HepG2 (cell line): Measurements from ENCODE around the gene ETS2. TPM values are rescaled to one million over a fixed set of nuclear protein-coding genes. Genes with fewer than 3 reads are reported as not detected.
A peak's percentile ranks its signal among the peaks of the same experiment; 100 is the strongest.

Experiments
- AHR ChIP-seq: IDR thresholded peaks from 2 replicates; pipeline ENCODE4 v1.6.1; 2018; ENCODE audit warnings: missing genetic modification reagents, missing compliant biosample characterization
- CBX5 ChIP-seq: sonication (generic); formaldehyde crosslinking; IDR thresholded peaks from 2 replicates; pipeline ENCODE4 v1.4.0; 2020; ENCODE audit warnings: missing genetic modification reagents, borderline replicate concordance
- CERS6 ChIP-seq: sonication (generic); formaldehyde crosslinking; IDR thresholded peaks from 2 replicates; pipeline ENCODE4 v1.5.0; 2020; ENCODE audit warnings: missing genetic modification reagents
- DNMT1 ChIP-seq: sonication (generic); formaldehyde crosslinking; IDR thresholded peaks from 2 replicates; pipeline ENCODE4 v1.5.1; 2020; ENCODE audit warnings: mild to moderate bottlenecking, missing genetic modification reagents
- ETV5 ChIP-seq: IDR thresholded peaks from 2 replicates; pipeline ENCODE4 v1.6.1; 2018; ENCODE audit warnings: missing biosample characterization, missing genetic modification reagents, inconsistent platforms, borderline replicate concordance
- FOSL2 ChIP-seq: sonication (generic); formaldehyde crosslinking; IDR thresholded peaks from 2 replicates; pipeline ENCODE4 v1.4.0; 2020; ENCODE audit warnings: missing genetic modification reagents
- HDAC6 ChIP-seq: fragments of 200-600 bp; sonication (generic); IDR thresholded peaks from 2 replicates; pipeline ENCODE4 v1.7.0; 2017; ENCODE audit warnings: mild to moderate bottlenecking, antibody characterized with exemption, low read length, low read depth
- KAT7 ChIP-seq: IDR thresholded peaks from 2 replicates; pipeline ENCODE4 v1.6.1; 2018; ENCODE audit warnings: borderline replicate concordance, missing compliant biosample characterization
- NR2F6 ChIP-seq, 2 experiments: IDR thresholded peaks; 2 replicates each; pipeline ENCODE4 v1.6.1; 2016; ENCODE audit warnings: antibody characterized with exemption in 1 of 2, mild to moderate bottlenecking in 1 of 2
- PPARG ChIP-seq: conservative IDR thresholded peaks from 2 replicates; pipeline ENCODE4 v1.6.1; 2016; ENCODE audit warnings: missing biosample characterization, missing genetic modification reagents
- RARA ChIP-seq: IDR thresholded peaks from 2 replicates; pipeline ENCODE4 v1.6.1; 2016; ENCODE audit warnings: missing genetic modification reagents, missing compliant biosample characterization
- STAT5B ChIP-seq: sonication (generic); formaldehyde crosslinking; IDR thresholded peaks from 2 replicates; pipeline ENCODE4 v1.4.0; 2020; ENCODE audit warnings: missing genetic modification reagents
- TBX3 ChIP-seq: fragments of 450-650 bp; IDR thresholded peaks from 2 replicates; pipeline ENCODE4 v1.6.1; 2017; ENCODE audit warnings: antibody characterized with exemption, mild to moderate bottlenecking, inconsistent platforms, borderline replicate concordance
- TGIF2 ChIP-seq: IDR thresholded peaks from 2 replicates; pipeline ENCODE4 v1.6.1; 2016; ENCODE audit warnings: control low read depth, missing compliant biosample characterization
- ZMYM3 ChIP-seq: sonication (generic); formaldehyde crosslinking; IDR thresholded peaks from 2 replicates; pipeline ENCODE4 v1.5.1; 2020; ENCODE audit warnings: mild to moderate bottlenecking, missing genetic modification reagents
- ZSCAN22 ChIP-seq: sonication (generic); formaldehyde crosslinking; IDR thresholded peaks from 2 replicates; pipeline ENCODE4 v1.4.0; 2020; ENCODE audit warnings: mild to moderate bottlenecking, missing genetic modification reagents
- ZSCAN30 ChIP-seq: sonication (generic); formaldehyde crosslinking; IDR thresholded peaks from 2 replicates; pipeline ENCODE4 v1.5.0; 2020; ENCODE audit warnings: mild to moderate bottlenecking, missing genetic modification reagents
- ZSCAN31 ChIP-seq: sonication (generic); formaldehyde crosslinking; IDR thresholded peaks from 2 replicates; pipeline ENCODE4 v1.5.0; 2020; ENCODE audit warnings: low read depth, mild to moderate bottlenecking, missing genetic modification reagents
- polyA plus RNA-seq, 8 experiments: library from polyadenylated mRNA; depleted of rRNA in 3 of 8; stranded (reverse) in 7 of 8; unstranded in 1 of 8; fragments of >200 nt; fragmentation: Illumina TruSeq in 4 of 8; extraction: Trizol in 4 of 8; gene quantifications; 2 replicates each; pipeline versions ENCODE4 v1.2.1 to v1.2.3, GENCODE V29; 2011 to 2016; ENCODE audit warnings: low read depth in 4 of 8, missing spikeins in 1 of 8, mixed read lengths in 1 of 8; ENCODE audit not compliant: insufficient read depth in 1 of 8
- total RNA-seq, 5 experiments: library from RNA; depleted of rRNA; stranded (reverse); fragments of >200 nt; fragmentation: Illumina TruSeq; extraction: Trizol; gene quantifications; 2 replicates each; pipeline ENCODE4 v1.2.3, GENCODE V29; 2016; ENCODE audit warnings: low read depth in 1 of 5
- TF ChIP-seq, protein P1 (sequence below): sonication (generic); formaldehyde crosslinking; IDR thresholded peaks from 2 replicates; pipeline ENCODE4 v1.5.1; 2020; ENCODE audit warnings: mild to moderate bottlenecking, missing genetic modification reagents, borderline replicate concordance
- TF ChIP-seq, protein P2 (sequence below): sonication (generic); formaldehyde crosslinking; IDR thresholded peaks from 2 replicates; pipeline ENCODE4 v1.4.0; 2020; ENCODE audit warnings: mild to moderate bottlenecking, missing genetic modification reagents
- TF ChIP-seq, protein P3 (sequence below): sonication (generic); formaldehyde crosslinking; IDR thresholded peaks from 2 replicates; pipeline ENCODE4 v1.9.0; 2022; ENCODE audit warnings: low read depth, missing genetic modification reagents

Gene ETS2
- total and polyA plus RNA-seq, 2 of the 13 experiments (the other 11 are each of a cell fraction or from before 2014, with no cell fraction given), result 24.6 to 64.4 TPM

DNA sequence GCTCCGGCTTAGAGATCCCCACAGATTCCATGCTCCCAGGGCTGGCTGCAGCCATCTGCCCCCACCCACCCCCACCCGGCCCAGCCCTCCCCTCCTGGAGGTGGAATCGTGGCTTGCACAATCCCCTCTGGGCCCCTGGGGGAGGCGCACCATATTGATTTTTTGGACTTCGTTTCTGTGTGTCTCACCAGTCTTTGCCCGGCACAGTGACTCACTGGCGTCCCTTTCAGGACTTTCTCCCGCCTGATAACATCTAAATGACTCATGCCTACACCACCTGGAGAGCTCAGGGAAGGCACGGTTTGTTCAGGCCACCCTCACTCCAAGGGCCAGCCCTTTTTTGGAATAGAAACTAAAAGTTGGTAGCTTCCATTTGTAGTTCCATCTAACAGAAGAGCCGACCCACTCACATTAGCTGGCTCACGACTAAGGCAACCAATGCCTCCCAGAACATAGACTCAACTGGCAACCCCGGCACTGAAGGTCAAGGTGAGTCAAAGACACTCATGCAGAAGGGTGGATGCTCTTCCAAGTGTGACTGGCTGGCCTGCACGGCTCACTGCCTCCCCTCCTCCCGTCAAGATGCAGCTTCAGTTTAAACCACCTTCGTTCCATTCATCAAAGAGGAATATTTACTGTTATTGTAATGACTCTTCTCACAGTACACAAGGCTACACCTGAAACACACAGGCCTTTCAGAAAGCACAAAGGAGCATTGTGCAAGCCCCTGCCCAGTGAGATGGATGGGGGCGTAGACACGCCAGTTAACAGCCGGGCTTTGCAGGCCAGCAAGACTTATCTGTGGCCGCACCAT lies 18.1 kb upstream of the ETS2 start (continued):
- TF ChIP-seq, protein P1, sequence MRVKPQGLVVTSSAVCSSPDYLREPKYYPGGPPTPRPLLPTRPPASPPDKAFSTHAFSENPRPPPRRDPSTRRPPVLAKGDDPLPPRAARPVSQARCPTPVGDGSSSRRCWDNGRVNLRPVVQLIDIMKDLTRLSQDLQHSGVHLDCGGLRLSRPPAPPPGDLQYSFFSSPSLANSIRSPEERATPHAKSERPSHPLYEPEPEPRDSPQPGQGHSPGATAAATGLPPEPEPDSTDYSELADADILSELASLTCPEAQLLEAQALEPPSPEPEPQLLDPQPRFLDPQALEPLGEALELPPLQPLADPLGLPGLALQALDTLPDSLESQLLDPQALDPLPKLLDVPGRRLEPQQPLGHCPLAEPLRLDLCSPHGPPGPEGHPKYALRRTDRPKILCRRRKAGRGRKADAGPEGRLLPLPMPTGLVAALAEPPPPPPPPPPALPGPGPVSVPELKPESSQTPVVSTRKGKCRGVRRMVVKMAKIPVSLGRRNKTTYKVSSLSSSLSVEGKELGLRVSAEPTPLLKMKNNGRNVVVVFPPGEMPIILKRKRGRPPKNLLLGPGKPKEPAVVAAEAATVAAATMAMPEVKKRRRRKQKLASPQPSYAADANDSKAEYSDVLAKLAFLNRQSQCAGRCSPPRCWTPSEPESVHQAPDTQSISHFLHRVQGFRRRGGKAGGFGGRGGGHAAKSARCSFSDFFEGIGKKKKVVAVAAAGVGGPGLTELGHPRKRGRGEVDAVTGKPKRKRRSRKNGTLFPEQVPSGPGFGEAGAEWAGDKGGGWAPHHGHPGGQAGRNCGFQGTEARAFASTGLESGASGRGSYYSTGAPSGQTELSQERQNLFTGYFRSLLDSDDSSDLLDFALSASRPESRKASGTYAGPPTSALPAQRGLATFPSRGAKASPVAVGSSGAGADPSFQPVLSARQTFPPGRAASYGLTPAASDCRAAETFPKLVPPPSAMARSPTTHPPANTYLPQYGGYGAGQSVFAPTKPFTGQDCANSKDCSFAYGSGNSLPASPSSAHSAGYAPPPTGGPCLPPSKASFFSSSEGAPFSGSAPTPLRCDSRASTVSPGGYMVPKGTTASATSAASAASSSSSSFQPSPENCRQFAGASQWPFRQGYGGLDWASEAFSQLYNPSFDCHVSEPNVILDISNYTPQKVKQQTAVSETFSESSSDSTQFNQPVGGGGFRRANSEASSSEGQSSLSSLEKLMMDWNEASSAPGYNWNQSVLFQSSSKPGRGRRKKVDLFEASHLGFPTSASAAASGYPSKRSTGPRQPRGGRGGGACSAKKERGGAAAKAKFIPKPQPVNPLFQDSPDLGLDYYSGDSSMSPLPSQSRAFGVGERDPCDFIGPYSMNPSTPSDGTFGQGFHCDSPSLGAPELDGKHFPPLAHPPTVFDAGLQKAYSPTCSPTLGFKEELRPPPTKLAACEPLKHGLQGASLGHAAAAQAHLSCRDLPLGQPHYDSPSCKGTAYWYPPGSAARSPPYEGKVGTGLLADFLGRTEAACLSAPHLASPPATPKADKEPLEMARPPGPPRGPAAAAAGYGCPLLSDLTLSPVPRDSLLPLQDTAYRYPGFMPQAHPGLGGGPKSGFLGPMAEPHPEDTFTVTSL (CRISPR knock-in tag), result peak; percentile 46; the same call in 1 of the 2 replicates
- TF ChIP-seq STAT5B (CRISPR knock-in tag) (no peak), RARA (CRISPR knock-in tag) (peak; percentile 82), ZSCAN30 (no peak), CBX5 (CRISPR knock-in tag) (peak; percentile 76; the same call in 1 of the 2 replicates), ETV5 (CRISPR knock-in tag) (peak; percentile 60; the same call in 1 of the 2 replicates), ZMYM3 (peak; percentile 57; the same call in 1 of the 2 replicates), NR2F6 (IDR thresholded peaks at IDR 0.05) (peak; percentile 43), NR2F6 (CRISPR knock-in tag; IDR thresholded peaks at IDR 0.05) (peak; percentile 61), KAT7 (CRISPR knock-in tag) (0 out of 2 replicates have a peak, but pooled peaks have one; percentile 21), TBX3 (peak; percentile 11; the same call in 1 of the 2 replicates), HDAC6 (no peak), CERS6 (CRISPR knock-in tag) (no peak), PPARG (CRISPR knock-in tag) (peak; percentile 51; the same call in 1 of the 2 replicates), ZSCAN31 (CRISPR knock-in tag) (peak; percentile 77; the same call in 1 of the 2 replicates), AHR (CRISPR knock-in tag) (peak; percentile 57; the same call in 1 of the 2 replicates), FOSL2 (CRISPR knock-in tag) (peak; percentile 97), DNMT1 (0 out of 2 replicates have a peak, but pooled peaks have one; percentile 40), ZSCAN22 (no peak), TGIF2 (CRISPR knock-in tag) (peak; percentile 70)
- TF ChIP-seq, protein P2, sequence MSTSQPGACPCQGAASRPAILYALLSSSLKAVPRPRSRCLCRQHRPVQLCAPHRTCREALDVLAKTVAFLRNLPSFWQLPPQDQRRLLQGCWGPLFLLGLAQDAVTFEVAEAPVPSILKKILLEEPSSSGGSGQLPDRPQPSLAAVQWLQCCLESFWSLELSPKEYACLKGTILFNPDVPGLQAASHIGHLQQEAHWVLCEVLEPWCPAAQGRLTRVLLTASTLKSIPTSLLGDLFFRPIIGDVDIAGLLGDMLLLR (CRISPR knock-in tag), result 0 out of 2 replicates have a peak, but pooled peaks have one; percentile 48
- TF ChIP-seq, protein P3, sequence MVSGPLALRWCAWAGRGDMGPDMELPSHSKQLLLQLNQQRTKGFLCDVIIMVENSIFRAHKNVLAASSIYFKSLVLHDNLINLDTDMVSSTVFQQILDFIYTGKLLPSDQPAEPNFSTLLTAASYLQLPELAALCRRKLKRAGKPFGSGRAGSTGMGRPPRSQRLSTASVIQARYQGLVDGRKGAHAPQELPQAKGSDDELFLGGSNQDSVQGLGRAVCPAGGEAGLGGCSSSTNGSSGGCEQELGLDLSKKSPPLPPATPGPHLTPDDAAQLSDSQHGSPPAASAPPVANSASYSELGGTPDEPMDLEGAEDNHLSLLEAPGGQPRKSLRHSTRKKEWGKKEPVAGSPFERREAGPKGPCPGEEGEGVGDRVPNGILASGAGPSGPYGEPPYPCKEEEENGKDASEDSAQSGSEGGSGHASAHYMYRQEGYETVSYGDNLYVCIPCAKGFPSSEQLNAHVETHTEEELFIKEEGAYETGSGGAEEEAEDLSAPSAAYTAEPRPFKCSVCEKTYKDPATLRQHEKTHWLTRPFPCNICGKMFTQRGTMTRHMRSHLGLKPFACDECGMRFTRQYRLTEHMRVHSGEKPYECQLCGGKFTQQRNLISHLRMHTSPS, result peak; percentile 50; the same call in 1 of the 2 replicates
